Kasumi-1 (cell line): ENCODE data around the gene LCLAT1.

Source experiments
- DNase-seq, 2 experiments: peaks; one replicate each; lab custom pipeline; 2025; lab: John Stamatoyannopoulos, UW

Gene LCLAT1

GRCh38 chr2:30514848-30515435 lies 67.9 kb downstream of the LCLAT1 start:
- DNase-seq = no peak

GRCh38 chr2:30516166-30516565 lies 69.1 kb downstream of the LCLAT1 start:
- DNase-seq = no peak

GRCh38 chr2:30519796-30520195 lies 72.8 kb downstream of the LCLAT1 start:
- no peak for DNase-seq

- no peak for DNase-seq
Measured at GRCh38 chr2:30522421-30522820, 75.4 kb downstream of the LCLAT1 start.

GRCh38 chr2:30527411-30527810 lies 80.4 kb downstream of the LCLAT1 start:
- DNase-seq = no peak

GRCh38 chr2:30527859-30528258 lies 80.8 kb downstream of the LCLAT1 start:
- DNase-seq = no peak

- DNase-seq = no peak
Measured at GRCh38 chr2:30530346-30530745, 83.3 kb downstream of the LCLAT1 start.

GRCh38 chr2:30541680-30542079 lies 94.6 kb downstream of the LCLAT1 start:
- DNase-seq = no peak

- no peak for DNase-seq
Measured at GRCh38 chr2:30545875-30546274, 98.8 kb downstream of the LCLAT1 start.

GRCh38 chr2:30548386-30548785 lies 101.3 kb downstream of the LCLAT1 start:
- no peak for DNase-seq

- DNase-seq = no peak
Measured at GRCh38 chr2:30549096-30549495, 102.0 kb downstream of the LCLAT1 start.

GRCh38 chr2:30559544-30560275 lies 112.7 kb downstream of the LCLAT1 start:
- DNase-seq = no peak

- DNase-seq = peak in 1 of 2 experiments; percentile 20
Measured at GRCh38 chr2:30561349-30561748, 114.3 kb downstream of the LCLAT1 start.

- DNase-seq = no peak
Measured at GRCh38 chr2:30565851-30566358, 118.9 kb downstream of the LCLAT1 start.

GRCh38 chr2:30566631-30567030 lies 119.6 kb downstream of the LCLAT1 start:
- DNase-seq = no peak

- DNase-seq = no peak
Measured at GRCh38 chr2:30567317-30567716, 120.3 kb downstream of the LCLAT1 start.

GRCh38 chr2:30569946-30570345 lies 122.9 kb downstream of the LCLAT1 start:
- no peak for DNase-seq

- DNase-seq = no peak
Measured at GRCh38 chr2:30577151-30577550, 130.1 kb downstream of the LCLAT1 start.

GRCh38 chr2:30580391-30580790 lies 133.3 kb downstream of the LCLAT1 start:
- DNase-seq = peak; percentile 59 to 66

GRCh38 chr2:30582521-30582920 lies 135.5 kb downstream of the LCLAT1 start:
- DNase-seq = no peak

- no peak for DNase-seq
Measured at GRCh38 chr2:30583204-30583749, 136.2 kb downstream of the LCLAT1 start.

GRCh38 chr2:30584116-30584515 lies 137.1 kb downstream of the LCLAT1 start:
- peak; percentile 53 to 63 for DNase-seq

GRCh38 chr2:30588994-30589393 lies 141.9 kb downstream of the LCLAT1 start:
- DNase-seq = no peak
